H9 (cell line): ENCODE measurements around the gene KLRK1. TPM values are rescaled to one million over a fixed set of nuclear protein-coding genes. Genes with fewer than 3 reads are reported as not detected.

Experiments used
- DNase-seq: peaks from one replicate; pipeline ENCODE4 v3.0.0-alpha.2; 2017
- H2AFZ ChIP-seq: one replicate; pipeline ENCODE4 v1.6.1; 2013; ENCODE audit warnings: mild to moderate bottlenecking, low read length, control low read depth, moderate library complexity
- H2AK5ac ChIP-seq: 2 replicates; pipeline ENCODE4 v1.6.1; 2013; ENCODE audit warnings: low read length, control low read depth, mixed read lengths; ENCODE audit not compliant: insufficient read length
- H2BK120ac ChIP-seq: one replicate; pipeline ENCODE4 v1.6.1; 2013; ENCODE audit warnings: low read depth, mild to moderate bottlenecking, low read length, control low read depth, inconsistent platforms; ENCODE audit not compliant: poor library complexity, severe bottlenecking
- H2BK12ac ChIP-seq: 2 replicates; pipeline ENCODE4 v1.6.1; 2013; ENCODE audit warnings: low read length, control low read depth, mixed read lengths, low read depth; ENCODE audit not compliant: insufficient read length
- H2BK15ac ChIP-seq: 2 replicates; pipeline ENCODE4 v1.6.1; 2013; ENCODE audit warnings: low read depth, low read length, control low read depth
- H2BK20ac ChIP-seq: one replicate; pipeline ENCODE4 v1.6.1; 2013; ENCODE audit warnings: low read depth, mild to moderate bottlenecking, low read length, control low read depth, inconsistent platforms; ENCODE audit not compliant: poor library complexity, severe bottlenecking
- H2BK5ac ChIP-seq: 2 replicates; pipeline ENCODE4 v1.6.1; 2013; ENCODE audit warnings: low read length, control low read depth, mixed read lengths; ENCODE audit not compliant: insufficient read length
- H3K14ac ChIP-seq: 2 replicates; pipeline ENCODE4 v1.6.1; 2013; ENCODE audit warnings: low read length, control low read depth; ENCODE audit not compliant: insufficient read depth
- H3K18ac ChIP-seq: 2 replicates; pipeline ENCODE4 v1.6.1; 2013; ENCODE audit warnings: low read depth, mild to moderate bottlenecking, mixed read lengths, low read length, control low read depth; ENCODE audit not compliant: insufficient read length
- H3K23ac ChIP-seq: 2 replicates; pipeline ENCODE4 v1.6.1; 2013; ENCODE audit warnings: low read length, control low read depth, mixed read lengths, low read depth; ENCODE audit not compliant: insufficient read length
- H3K23me2 ChIP-seq: 2 replicates; pipeline ENCODE4 v1.6.1; 2013; ENCODE audit warnings: low read depth, mild to moderate bottlenecking, mixed read lengths, low read length, control low read depth; ENCODE audit not compliant: insufficient read length, poor library complexity, severe bottlenecking
- H3K27ac ChIP-seq: 2 replicates; pipeline ENCODE4 v1.5.1; 2013; ENCODE audit warnings: low read length, control low read depth, mixed read lengths, low read depth; ENCODE audit not compliant: insufficient read length
- H3K27me3 ChIP-seq: 2 replicates; pipeline ENCODE4 v1.6.1; 2013; ENCODE audit warnings: low read length, control low read depth, inconsistent platforms; ENCODE audit not compliant: insufficient read depth
- H3K4ac ChIP-seq: 2 replicates; pipeline ENCODE4 v1.6.1; 2013; ENCODE audit warnings: low read depth, mild to moderate bottlenecking, control low read depth, inconsistent platforms, low read length, moderate library complexity
- H3K4me1 ChIP-seq: 2 replicates; pipeline ENCODE4 v1.6.1; 2013; ENCODE audit warnings: low read length, control low read depth, inconsistent platforms; ENCODE audit not compliant: insufficient read depth
- H3K4me2 ChIP-seq: 2 replicates; pipeline ENCODE4 v1.6.1; 2013; ENCODE audit warnings: low read length, control low read depth, mixed read lengths; ENCODE audit not compliant: insufficient read length, insufficient read depth
- H3K56ac ChIP-seq: 2 replicates; pipeline ENCODE4 v1.6.1; 2013; ENCODE audit warnings: low read depth, mild to moderate bottlenecking, mixed read lengths, low read length, control low read depth; ENCODE audit not compliant: insufficient read length
- H3K79me1 ChIP-seq: 2 replicates; pipeline ENCODE4 v1.6.1; 2013; ENCODE audit warnings: low read depth, mild to moderate bottlenecking, moderate library complexity, low read length, control low read depth, inconsistent platforms; ENCODE audit not compliant: insufficient read depth, poor library complexity, severe bottlenecking
- H3K79me2 ChIP-seq: 2 replicates; pipeline ENCODE4 v1.6.1; 2013; ENCODE audit warnings: low read length, control low read depth, inconsistent platforms; ENCODE audit not compliant: insufficient read depth
- H3K9ac ChIP-seq: 2 replicates; pipeline ENCODE4 v1.6.1; 2013; ENCODE audit warnings: low read length, control low read depth, mixed read lengths; ENCODE audit not compliant: insufficient read length; ENCODE audit errors: extremely low read depth
- H3K9me3 ChIP-seq: one replicate; pipeline ENCODE4 v1.6.1; 2013; ENCODE audit warnings: low read depth, low read length, inconsistent platforms; ENCODE audit not compliant: control insufficient read depth
- H3T11ph ChIP-seq: one replicate; pipeline ENCODE4 v1.6.1; 2013; ENCODE audit warnings: mild to moderate bottlenecking, low read length, control low read depth, inconsistent platforms
- H4K20me1 ChIP-seq: one replicate; pipeline ENCODE4 v1.6.1; 2013; ENCODE audit not compliant: control insufficient read depth, insufficient read length, insufficient read depth
- H4K5ac ChIP-seq: 2 replicates; pipeline ENCODE4 v1.6.1; 2013; ENCODE audit warnings: low read depth, mild to moderate bottlenecking, mixed read lengths, low read length, control low read depth; ENCODE audit not compliant: insufficient read length
- H4K8ac ChIP-seq: replicated peaks from 2 replicates; pipeline ENCODE4 v1.6.1; 2013; ENCODE audit warnings: low read length, control low read depth, mixed read lengths, low read depth; ENCODE audit not compliant: insufficient read length
- H4K91ac ChIP-seq: 2 replicates; pipeline ENCODE4 v1.6.1; 2013; ENCODE audit warnings: low read depth, mild to moderate bottlenecking, moderate library complexity, mixed read lengths, low read length, control low read depth; ENCODE audit not compliant: insufficient read length
- H3K27ac Mint-ChIP-seq, 3 experiments: 2 replicates in 2 of 3; 3 replicates in 1 of 3; pipeline ENCODE4 v1.8.0; 2020 to 2021; ENCODE audit warnings: mixed read lengths in 3 of 3, mild to moderate bottlenecking in 1 of 3, moderate library complexity in 1 of 3
- H3K27me3 Mint-ChIP-seq: 2 replicates; pipeline ENCODE4 v1.8.0; 2021; ENCODE audit warnings: low read depth, mild to moderate bottlenecking, moderate library complexity, mixed read lengths
- H3K36me3 Mint-ChIP-seq, 3 experiments: 2 replicates in 2 of 3; 3 replicates in 1 of 3; pipeline ENCODE4 v1.8.0; 2020 to 2021; ENCODE audit warnings: low read depth in 3 of 3, mixed read lengths in 3 of 3; ENCODE audit not compliant: insufficient read depth in 1 of 3
- H3K4me1 Mint-ChIP-seq, 2 experiments: 2 replicates each; pipeline ENCODE4 v1.8.0; 2020; ENCODE audit warnings: mixed read lengths in 2 of 2
- H3K4me3 Mint-ChIP-seq, 2 experiments: 2 replicates in 1 of 2; 3 replicates in 1 of 2; pipeline ENCODE4 v1.8.0; 2020 to 2021; ENCODE audit warnings: mild to moderate bottlenecking in 2 of 2, mixed read lengths in 2 of 2, moderate library complexity in 1 of 2
- H3K9me3 Mint-ChIP-seq, 2 experiments: 2 replicates in 1 of 2; 3 replicates in 1 of 2; pipeline ENCODE4 v1.8.0; 2020; ENCODE audit warnings: mild to moderate bottlenecking in 2 of 2, mixed read lengths in 2 of 2, moderate library complexity in 1 of 2
- CTCF ChIP-seq: fragments of 200-600 bp; sonication (generic); conservative IDR thresholded peaks from 3 replicates; pipeline ENCODE4 v1.8.0; 2021; ENCODE audit warnings: antibody characterized with exemption, mild to moderate bottlenecking
- WGBS: extraction: QIAGEN DNeasy Blood & Tissue Kit; methylation state at CpG from one replicate; pipeline ENCODE4 v1.1.7; 2013; ENCODE audit warnings: missing lambda C conversion rate, low lambda C conversion rate, mixed read lengths; ENCODE audit not compliant: insufficient read length; ENCODE audit errors: extremely low coverage; 5-methylcytosine and 5-hydroxymethylcytosine counted together
- total RNA-seq: library from RNA; stranded (reverse); gene quantifications from 2 replicates; pipeline ENCODE4 v1.2.1, GENCODE V29; 2021

KLRK1 gene
- total RNA-seq, 1 experiment from 2014 or later = not detected

- peaks cover 7 to 8% of the 10 kb centered on the region in 2 experiments; a peak in 3 of 5 replicates for H3K9me3 Mint-ChIP-seq
- H2BK12ac ChIP-seq = no peak overlapping the region
- H2BK20ac ChIP-seq = no peak overlapping the region
- H3K18ac ChIP-seq = no peak overlapping the region
- H3K23me2 ChIP-seq = peaks cover 12% of the 10 kb centered on the region
- H3K14ac ChIP-seq = no peak overlapping the region
- no peaks in the 10 kb centered on the region for H4K20me1 ChIP-seq
- no peak overlapping the region for H4K8ac ChIP-seq
- peak overlapping the region; percentile 5 for H2BK120ac ChIP-seq
- no peak overlapping the region for H2BK15ac ChIP-seq
- peaks cover 15% of the 10 kb centered on the region; the same call in 1 of the 2 replicates for H3K4me1 ChIP-seq
- H3K4ac ChIP-seq = no peak overlapping the region
- DNase-seq = no peak
- no peak overlapping the region for H3K27ac ChIP-seq
- no peak overlapping the region for H3K23ac ChIP-seq
- TF ChIP-seq CTCF = no peak
- no peak overlapping the region for H3T11ph ChIP-seq
- no peak overlapping the region for H3K9ac ChIP-seq
- no peaks in the 10 kb centered on the region for H3K9me3 ChIP-seq
- H4K91ac ChIP-seq = no peak overlapping the region
- no peaks in the 10 kb centered on the region for H3K79me1 ChIP-seq
- H4K5ac ChIP-seq = no peak overlapping the region
- no peaks in the 10 kb centered on the region for H3K79me2 ChIP-seq
- peaks cover 3 to 23% (median 3%) of the 10 kb centered on the region in 3 experiments; a peak in 6 of 7 replicates for H3K36me3 Mint-ChIP-seq
- H3K4me3 Mint-ChIP-seq = no peak overlapping the region
- no peak overlapping the region for H2AFZ ChIP-seq
- no peak overlapping the region for H2BK5ac ChIP-seq
- peaks cover 30% of the 10 kb centered on the region in 2 experiments for H3K4me1 Mint-ChIP-seq
- no CpG with 5 or more reads among the region's 4 CpGs for WGBS
- H3K4me2 ChIP-seq = no peak overlapping the region
- H3K27ac Mint-ChIP-seq = peak overlapping the region in 2 of 3 experiments; percentile 46 to 58; a peak in 5 of 7 replicates
- no peak overlapping the region for H2AK5ac ChIP-seq
- H3K27me3 Mint-ChIP-seq = no peaks in the 10 kb centered on the region; the same call in 1 of the 2 replicates
- no peak overlapping the region for H3K56ac ChIP-seq
- no peaks in the 10 kb centered on the region for H3K27me3 ChIP-seq
Observed at GRCh38 chr12:10361622-10362021, 28.2 kb downstream of the KLRK1 start.
